Measurements from ENCODE around the gene GPSM1.

The GPSM1 gene

DNA sequence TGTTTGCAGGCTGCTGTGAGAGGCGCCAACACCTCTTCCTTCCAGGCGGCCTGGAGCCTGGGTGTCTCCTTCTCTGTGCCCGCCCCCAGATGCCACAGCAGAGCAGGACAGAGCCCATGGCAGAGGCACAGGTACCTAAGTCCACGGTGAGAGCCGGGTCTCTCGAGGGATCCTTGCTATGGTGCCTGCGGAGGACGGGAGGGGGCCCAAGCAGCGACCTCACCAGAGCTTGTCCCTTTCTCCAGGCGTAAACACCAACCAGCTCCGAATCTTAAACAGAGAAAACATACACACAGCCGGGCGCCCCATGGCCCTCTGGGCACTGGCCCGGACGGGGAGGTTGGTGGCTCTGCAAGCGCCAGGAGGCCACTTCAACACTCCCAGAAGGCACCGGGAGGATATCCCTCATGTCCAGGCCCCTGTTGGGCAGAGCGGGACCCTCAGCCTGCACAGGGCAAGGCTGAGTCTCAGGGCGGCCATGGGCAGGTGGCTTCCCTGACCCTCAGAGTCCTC lies 35.3 kb upstream of the GPSM1 start:
- Histone ChIP-seq H3K36me3 (ENCODE audit: insufficient read depth, low read length) (no peaks in the 10 kb centered on the region), H2AFZ (ENCODE audit: low read length) (no peak overlapping the region), H3F3A (ENCODE audit: low read depth) (no peaks in the 10 kb centered on the region), H3K9me2 (replicated peaks; ENCODE audit: low read depth, low read length) (no peaks in the 10 kb centered on the region), H3K79me2 (ENCODE audit: insufficient read depth, low read length) (no peaks in the 10 kb centered on the region), H3K4me1 (ENCODE audit: insufficient read depth, low read length, poor library complexity, severe bottlenecking) (no peaks in the 10 kb centered on the region), H3K27me3 (ENCODE audit: insufficient read depth, low read length, poor library complexity, severe bottlenecking) (no peaks in the 10 kb centered on the region), H3K4me3 (ENCODE audit: low read length, poor library complexity, severe bottlenecking) (no peak overlapping the region), H3K9ac (ENCODE audit: low read depth, low read length, poor library complexity, severe bottlenecking) (no peak overlapping the region), H4K20me1 (ENCODE audit: insufficient read depth, low read length, poor library complexity, severe bottlenecking) (no peaks in the 10 kb centered on the region), H3K4me2 (ENCODE audit: low read depth, low read length, poor library complexity, severe bottlenecking) (no peak overlapping the region), H3K9me3 (ENCODE audit: insufficient read depth, low read depth, low read length) (no peaks in the 10 kb centered on the region)
- TF ChIP-seq EZH2phosphoT487 (IDR thresholded peaks at IDR 0.05; ENCODE audit: borderline replicate concordance) (no peak), CTCF (conservative IDR thresholded peaks at IDR 0.05; ENCODE audit: low read length) (no peak)

GRCh38 chr9:136292591-136293448 lies 34.5 kb upstream of the GPSM1 start:
- H3K4me2 ChIP-seq (ENCODE audit: low read depth, low read length, poor library complexity, severe bottlenecking) = no peak overlapping the region

GRCh38 chr9:136293476-136294077 lies 33.8 kb upstream of the GPSM1 start:
- H3K36me3 ChIP-seq (ENCODE audit: insufficient read depth, low read length) = no peaks in the 10 kb centered on the region
- no peak overlapping the region for H3K4me3 ChIP-seq (ENCODE audit: low read length, poor library complexity, severe bottlenecking)
- no peak overlapping the region for H3K4me2 ChIP-seq (ENCODE audit: low read depth, low read length, poor library complexity, severe bottlenecking)
- no peak overlapping the region for H3K9ac ChIP-seq (ENCODE audit: low read depth, low read length, poor library complexity, severe bottlenecking)
- no peak overlapping the region for H2AFZ ChIP-seq (ENCODE audit: low read length)
- H4K20me1 ChIP-seq (ENCODE audit: insufficient read depth, low read length, poor library complexity, severe bottlenecking) = no peaks in the 10 kb centered on the region
- no peaks in the 10 kb centered on the region for H3K4me1 ChIP-seq (ENCODE audit: insufficient read depth, low read length, poor library complexity, severe bottlenecking)
- TF ChIP-seq EZH2phosphoT487 (IDR thresholded peaks at IDR 0.05; ENCODE audit: borderline replicate concordance) = no peak
- TF ChIP-seq CTCF (conservative IDR thresholded peaks at IDR 0.05; ENCODE audit: low read length) = no peak
- no peaks in the 10 kb centered on the region for H3K9me2 ChIP-seq (replicated peaks; ENCODE audit: low read depth, low read length)
- no peaks in the 10 kb centered on the region for H3K9me3 ChIP-seq (ENCODE audit: insufficient read depth, low read depth, low read length)
- no peaks in the 10 kb centered on the region for H3F3A ChIP-seq (ENCODE audit: low read depth)
- H3K79me2 ChIP-seq (ENCODE audit: insufficient read depth, low read length) = no peaks in the 10 kb centered on the region
- no peaks in the 10 kb centered on the region for H3K27me3 ChIP-seq (ENCODE audit: insufficient read depth, low read length, poor library complexity, severe bottlenecking)

More at GRCh38 chr9:136292591-136293448, 34.5 kb upstream of the GPSM1 start:
- no peak overlapping the region for H3K4me3 ChIP-seq (ENCODE audit: low read length, poor library complexity, severe bottlenecking)
- no peaks in the 10 kb centered on the region for H3K36me3 ChIP-seq (ENCODE audit: insufficient read depth, low read length)
- no peaks in the 10 kb centered on the region for H4K20me1 ChIP-seq (ENCODE audit: insufficient read depth, low read length, poor library complexity, severe bottlenecking)
- H3K79me2 ChIP-seq (ENCODE audit: insufficient read depth, low read length) = no peaks in the 10 kb centered on the region
- no peak for TF ChIP-seq CTCF (conservative IDR thresholded peaks at IDR 0.05; ENCODE audit: low read length)
- TF ChIP-seq EZH2phosphoT487 (IDR thresholded peaks at IDR 0.05; ENCODE audit: borderline replicate concordance) = no peak
- H3K9me2 ChIP-seq (replicated peaks; ENCODE audit: low read depth, low read length) = no peaks in the 10 kb centered on the region
- no peaks in the 10 kb centered on the region for H3K27me3 ChIP-seq (ENCODE audit: insufficient read depth, low read length, poor library complexity, severe bottlenecking)
- H2AFZ ChIP-seq (ENCODE audit: low read length) = no peak overlapping the region
- no peaks in the 10 kb centered on the region for H3K9me3 ChIP-seq (ENCODE audit: insufficient read depth, low read depth, low read length)
- H3F3A ChIP-seq (ENCODE audit: low read depth) = no peaks in the 10 kb centered on the region
- no peaks in the 10 kb centered on the region for H3K4me1 ChIP-seq (ENCODE audit: insufficient read depth, low read length, poor library complexity, severe bottlenecking)
- no peak overlapping the region for H3K9ac ChIP-seq (ENCODE audit: low read depth, low read length, poor library complexity, severe bottlenecking)
